EH (cell line): ENCODE results near the gene CAMK2B.
"Not testable (repeated sequence)": the region's sequence is repeated elsewhere in the genome, so short reads cannot be mapped to it uniquely, and the experiment has no call there.

Source experiments
- DNase-seq: peaks from one replicate; pipeline ENCODE4 v3.0.0-alpha.2; 2015; ENCODE audit warnings: low read depth

Gene CAMK2B

GRCh38 chr7:44189286-44189992 is 136.0 kb downstream of the CAMK2B start, which contains the start of gene GCK:
GCK (minus strand) TSS chr7:44189439; CDS start chr7:44188953, 486 bp downstream.
- DNase-seq: no peak

- no peak for DNase-seq
Observed at GRCh38 chr7:44188480-44189225, 136.7 kb downstream of the CAMK2B start.

- DNase-seq: no peak
Observed at GRCh38 chr7:44187636-44188416, 137.6 kb downstream of the CAMK2B start.

GRCh38 chr7:44186736-44187135 is 138.7 kb downstream of the CAMK2B start:
- DNase-seq: no peak

- no peak for DNase-seq
Observed at GRCh38 chr7:44185729-44186128, 139.7 kb downstream of the CAMK2B start.

- DNase-seq: no peak
Observed at GRCh38 chr7:44184873-44185446, 140.4 kb downstream of the CAMK2B start.

- peak; percentile 87 for DNase-seq
Observed at GRCh38 chr7:44184206-44184872, 141.1 kb downstream of the CAMK2B start.

- DNase-seq: no peak
Observed at GRCh38 chr7:44183386-44183785, 142.0 kb downstream of the CAMK2B start.

GRCh38 chr7:44182827-44183226 is 142.6 kb downstream of the CAMK2B start:
- no peak for DNase-seq

- no peak for DNase-seq
Observed at GRCh38 chr7:44180631-44181030, 144.8 kb downstream of the CAMK2B start.

GRCh38 chr7:44177570-44178131 is 147.7 kb downstream of the CAMK2B start:
- DNase-seq: peak; percentile 48

- DNase-seq: no peak
Observed at GRCh38 chr7:44176486-44176885, 148.9 kb downstream of the CAMK2B start.

GRCh38 chr7:44175730-44176129 is 149.7 kb downstream of the CAMK2B start:
- no peak for DNase-seq

- DNase-seq: not testable (repeated sequence)
Observed at GRCh38 chr7:44174694-44174948, 150.8 kb downstream of the CAMK2B start.

- DNase-seq: no peak
Observed at GRCh38 chr7:44173911-44174693, 151.3 kb downstream of the CAMK2B start.

GRCh38 chr7:44172803-44173424 is 152.5 kb downstream of the CAMK2B start:
- DNase-seq: no peak

- no peak for DNase-seq
Observed at GRCh38 chr7:44172352-44172751, 153.0 kb downstream of the CAMK2B start.

GRCh38 chr7:44171901-44172300 is 153.5 kb downstream of the CAMK2B start:
- not testable (repeated sequence) for DNase-seq

- DNase-seq: no peak
Observed at GRCh38 chr7:44167920-44168319, 157.5 kb downstream of the CAMK2B start.
